Neural progenitor cell (in vitro differentiated cells): ENCODE results near the gene ANKRD11. TPM values are rescaled to one million over a fixed set of nuclear protein-coding genes. Genes with fewer than 3 reads are reported as not detected.

ENCODE experiments used
- DNase-seq: peaks from one replicate; pipeline ENCODE4 v3.0.0-alpha.2; 2016; ENCODE audit warnings: low spot score
- H2AFZ ChIP-seq: fragments of 200-600 bp; sonication (generic); replicated peaks from 2 replicates; pipeline ENCODE4 v1.6.1; 2016; ENCODE audit warnings: antibody characterized with exemption
- H3F3A ChIP-seq: fragments of 200-600 bp; sonication (generic); 2 replicates; pipeline ENCODE4 v1.6.1; 2016; ENCODE audit warnings: antibody characterized with exemption, low read depth
- H3K27ac ChIP-seq: fragments of 200-600 bp; sonication (generic); 2 replicates; pipeline ENCODE4 v1.5.1; 2016; ENCODE audit warnings: mild to moderate bottlenecking
- H3K27me3 ChIP-seq: fragments of 200-600 bp; sonication (generic); 2 replicates; pipeline ENCODE4 v1.6.1; 2016; ENCODE audit warnings: mild to moderate bottlenecking, moderate library complexity
- H3K36me3 ChIP-seq: fragments of 200-600 bp; sonication (generic); 2 replicates; pipeline ENCODE4 v1.5.1; 2016
- H3K4me1 ChIP-seq: fragments of 200-600 bp; sonication (generic); 2 replicates; pipeline ENCODE4 v1.6.1; 2016; ENCODE audit warnings: mixed run types
- H3K4me2 ChIP-seq: fragments of 200-600 bp; sonication (generic); 2 replicates; pipeline ENCODE4 v1.6.1; 2016
- H3K4me3 ChIP-seq: fragments of 200-600 bp; sonication (generic); 2 replicates; pipeline ENCODE4 v1.5.1; 2016
- H3K79me2 ChIP-seq: fragments of 200-600 bp; sonication (generic); 2 replicates; pipeline ENCODE4 v1.6.1; 2016; ENCODE audit warnings: low read depth
- H3K9ac ChIP-seq: fragments of 200-600 bp; sonication (generic); 2 replicates; pipeline ENCODE4 v1.6.1; 2016
- H3K9me3 ChIP-seq: fragments of 200-600 bp; sonication (generic); 2 replicates; pipeline ENCODE4 v1.5.1; 2016; ENCODE audit warnings: low read depth
- H4K20me1 ChIP-seq: fragments of 200-600 bp; sonication (generic); 2 replicates; pipeline ENCODE4 v1.6.1; 2016; ENCODE audit warnings: low read depth
- H3K27ac Mint-ChIP-seq: 3 replicates; pipeline ENCODE4 v1.8.0; 2021; ENCODE audit warnings: mixed read lengths
- H3K27me3 Mint-ChIP-seq: 2 replicates; pipeline ENCODE4 v1.8.0; 2022; ENCODE audit warnings: low read depth, mild to moderate bottlenecking, inconsistent platforms, moderate library complexity, mixed read lengths; ENCODE audit not compliant: insufficient read depth
- H3K36me3 Mint-ChIP-seq: 3 replicates; pipeline ENCODE4 v1.8.0; 2021; ENCODE audit warnings: mixed read lengths
- H3K4me1 Mint-ChIP-seq: 3 replicates; pipeline ENCODE4 v1.8.0; 2021; ENCODE audit warnings: mixed read lengths
- H3K4me3 Mint-ChIP-seq: 3 replicates; pipeline ENCODE4 v1.8.0; 2021; ENCODE audit warnings: mild to moderate bottlenecking, moderate library complexity, mixed read lengths
- H3K9me3 Mint-ChIP-seq: 3 replicates; pipeline ENCODE4 v1.8.0; 2020; ENCODE audit warnings: mixed read lengths
- EZH2 ChIP-seq: fragments of 200-600 bp; sonication (generic); IDR thresholded peaks from 2 replicates; pipeline ENCODE4 v1.6.1; 2017; ENCODE audit warnings: antibody characterized with exemption, mild to moderate bottlenecking, moderate library complexity
- EZH2phosphoT487 ChIP-seq: fragments of 200-600 bp; sonication (generic); IDR thresholded peaks from 2 replicates; pipeline ENCODE4 v1.6.1; 2017; ENCODE audit warnings: antibody characterized with exemption
- total RNA-seq: library from RNA; depleted of rRNA; stranded (reverse); fragments of >200 nt; gene quantifications from 2 replicates; pipeline ENCODE4 v1.2.3, GENCODE V29; 2015; ENCODE audit warnings: low replicate concordance
- TF ChIP-seq, protein P1 (sequence below): fragments of 200-600 bp; sonication (generic); IDR thresholded peaks from 2 replicates; pipeline ENCODE4 v1.5.1; 2017; ENCODE audit warnings: antibody characterized with exemption, mild to moderate bottlenecking

ANKRD11 gene
- total RNA-seq, 1 donor from 2014 or later = 47.3 TPM

DNA sequence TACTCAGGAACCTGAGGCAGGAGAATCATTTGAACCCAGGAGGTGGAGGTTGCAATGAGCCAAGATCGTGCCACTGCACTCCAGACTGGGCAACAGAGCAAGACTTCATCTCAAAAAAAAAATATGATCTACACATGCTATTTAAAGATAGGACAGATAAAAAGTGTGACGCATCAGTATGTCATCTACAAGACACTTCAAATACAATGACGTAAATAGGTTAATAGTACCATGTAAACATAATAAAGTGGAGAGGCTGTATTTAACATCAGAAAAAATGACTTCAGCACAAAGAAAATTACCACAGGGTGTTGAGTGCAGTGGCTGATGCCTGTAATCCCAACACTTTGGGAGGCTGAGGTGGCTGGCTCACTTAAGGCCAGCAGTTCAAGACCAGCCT, 252.6 kb downstream of the ANKRD11 start:
- Mint-ChIP-seq H3K27ac (no peak overlapping the region), H3K4me3 (no peak overlapping the region)

DNA sequence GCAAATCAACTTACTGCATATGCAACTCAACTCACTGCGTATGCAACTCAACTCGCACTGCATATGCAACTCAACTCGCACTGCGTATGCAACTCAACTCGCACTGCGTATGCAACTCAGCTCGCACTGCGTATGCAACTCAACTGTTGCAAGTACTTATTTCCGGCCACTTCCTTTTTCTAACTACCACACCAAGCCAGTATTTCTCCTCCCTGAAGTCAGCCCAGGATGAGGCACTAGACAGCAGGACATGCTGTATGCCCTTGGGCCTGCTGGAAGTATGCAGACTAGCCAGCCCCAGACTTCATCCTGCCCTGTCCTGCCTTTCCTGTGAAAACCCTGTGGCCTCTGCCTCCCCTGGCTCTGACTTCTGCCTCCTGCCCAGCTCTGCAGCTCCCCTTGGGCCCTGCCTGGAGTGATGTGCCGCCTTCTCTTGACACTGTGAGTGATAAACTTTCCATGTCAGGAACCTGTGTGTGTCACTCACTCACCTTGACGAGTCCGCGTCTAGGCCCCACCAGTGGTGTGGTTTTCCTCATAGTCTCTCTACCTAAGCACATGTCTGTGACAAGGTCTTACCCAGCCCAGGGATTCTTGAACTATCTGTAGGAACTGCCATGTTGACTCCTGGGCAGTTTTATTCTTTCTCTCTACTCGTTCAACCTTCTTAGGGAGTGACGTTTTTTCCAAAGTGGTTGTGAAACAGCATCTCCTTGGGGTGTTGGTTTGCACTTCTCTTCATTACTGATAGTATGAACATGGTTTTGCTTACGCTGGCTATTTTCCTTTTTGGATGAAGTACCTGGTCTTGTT, 256.5 kb downstream of the ANKRD11 start:
- H3K36me3 ChIP-seq = no peaks in the 10 kb centered on the region
- no peaks in the 10 kb centered on the region for H3K79me2 ChIP-seq
- H3K27me3 ChIP-seq = no peaks in the 10 kb centered on the region
- H3K4me3 ChIP-seq = no peak overlapping the region
- H3K4me1 ChIP-seq = no peaks in the 10 kb centered on the region
- no peaks in the 10 kb centered on the region for H3K9me3 ChIP-seq
- Mint-ChIP-seq H3K9me3 (peaks cover under 1% of the 10 kb centered on the region), H3K27me3 (peaks cover 4% of the 10 kb centered on the region), H3K27ac (no peak overlapping the region), H3K4me3 (no peak overlapping the region), H3K36me3 (peaks cover 29% of the 10 kb centered on the region), H3K4me1 (no peaks in the 10 kb centered on the region)
- no peak overlapping the region for H3K27ac ChIP-seq
- no peak overlapping the region for H2AFZ ChIP-seq
- no peaks in the 10 kb centered on the region for H4K20me1 ChIP-seq
- no peaks in the 10 kb centered on the region for H3F3A ChIP-seq
- H3K4me2 ChIP-seq = no peak overlapping the region
- no peak for DNase-seq
- H3K9ac ChIP-seq = no peak overlapping the region
- no peak for TF ChIP-seq EZH2
- TF ChIP-seq, protein P1, sequence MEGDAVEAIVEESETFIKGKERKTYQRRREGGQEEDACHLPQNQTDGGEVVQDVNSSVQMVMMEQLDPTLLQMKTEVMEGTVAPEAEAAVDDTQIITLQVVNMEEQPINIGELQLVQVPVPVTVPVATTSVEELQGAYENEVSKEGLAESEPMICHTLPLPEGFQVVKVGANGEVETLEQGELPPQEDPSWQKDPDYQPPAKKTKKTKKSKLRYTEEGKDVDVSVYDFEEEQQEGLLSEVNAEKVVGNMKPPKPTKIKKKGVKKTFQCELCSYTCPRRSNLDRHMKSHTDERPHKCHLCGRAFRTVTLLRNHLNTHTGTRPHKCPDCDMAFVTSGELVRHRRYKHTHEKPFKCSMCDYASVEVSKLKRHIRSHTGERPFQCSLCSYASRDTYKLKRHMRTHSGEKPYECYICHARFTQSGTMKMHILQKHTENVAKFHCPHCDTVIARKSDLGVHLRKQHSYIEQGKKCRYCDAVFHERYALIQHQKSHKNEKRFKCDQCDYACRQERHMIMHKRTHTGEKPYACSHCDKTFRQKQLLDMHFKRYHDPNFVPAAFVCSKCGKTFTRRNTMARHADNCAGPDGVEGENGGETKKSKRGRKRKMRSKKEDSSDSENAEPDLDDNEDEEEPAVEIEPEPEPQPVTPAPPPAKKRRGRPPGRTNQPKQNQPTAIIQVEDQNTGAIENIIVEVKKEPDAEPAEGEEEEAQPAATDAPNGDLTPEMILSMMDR = no peak
- TF ChIP-seq EZH2phosphoT487 = no peak

More for the DNA sequence above, 252.6 kb downstream of the ANKRD11 start:
- Mint-ChIP-seq H3K4me1 (peaks cover 7% of the 10 kb centered on the region), H3K9me3 (no peaks in the 10 kb centered on the region), H3K36me3 (peaks cover 21% of the 10 kb centered on the region), H3K27me3 (peaks cover 4% of the 10 kb centered on the region)
- H4K20me1 ChIP-seq = no peaks in the 10 kb centered on the region
- no peaks in the 10 kb centered on the region for H3K79me2 ChIP-seq
- no peak overlapping the region for H3K4me3 ChIP-seq
- peaks cover 18% of the 10 kb centered on the region for H3F3A ChIP-seq
- no peak overlapping the region for H3K9ac ChIP-seq
- H3K36me3 ChIP-seq = no peaks in the 10 kb centered on the region
- TF ChIP-seq EZH2phosphoT487 = no peak
- no peak for TF ChIP-seq EZH2
- TF ChIP-seq, protein P1 = no peak
- H3K9me3 ChIP-seq = no peaks in the 10 kb centered on the region
- H3K4me2 ChIP-seq = no peak overlapping the region
- H3K27ac ChIP-seq = no peak overlapping the region
- no peak for DNase-seq
- H3K27me3 ChIP-seq = no peaks in the 10 kb centered on the region
- no peaks in the 10 kb centered on the region for H3K4me1 ChIP-seq
- no peak overlapping the region for H2AFZ ChIP-seq

DNA sequence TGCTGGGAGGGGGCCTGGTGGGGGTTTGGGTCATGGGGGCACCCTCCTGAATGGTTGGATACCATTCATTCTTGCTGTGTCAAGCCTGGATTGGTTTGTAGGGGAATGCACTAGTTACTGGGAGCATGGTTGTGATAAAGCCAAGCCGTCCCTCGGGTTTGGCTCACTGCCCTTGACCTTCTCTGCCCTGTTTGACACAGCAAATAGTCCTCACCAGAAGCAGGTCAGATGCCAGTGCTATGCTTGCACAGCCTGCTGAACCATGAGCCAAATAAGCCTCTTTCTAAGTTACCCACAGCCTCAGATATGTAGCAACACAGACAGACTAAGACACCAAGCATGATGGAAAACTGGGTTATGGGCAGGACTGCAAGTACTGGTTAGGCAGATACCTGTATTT, 258.3 kb downstream of the ANKRD11 start:
- H4K20me1 ChIP-seq = no peaks in the 10 kb centered on the region
- H3F3A ChIP-seq = no peaks in the 10 kb centered on the region
- no peaks in the 10 kb centered on the region for H3K9me3 ChIP-seq
- no peak overlapping the region for H3K4me3 Mint-ChIP-seq
- H3K4me1 ChIP-seq = no peaks in the 10 kb centered on the region
- H3K27me3 ChIP-seq = no peaks in the 10 kb centered on the region
- no peak overlapping the region for H3K9ac ChIP-seq
- no peaks in the 10 kb centered on the region for H3K79me2 ChIP-seq
- H3K27me3 Mint-ChIP-seq = peaks cover 6% of the 10 kb centered on the region
- H2AFZ ChIP-seq = no peak overlapping the region
- H3K4me2 ChIP-seq = no peak overlapping the region
- H3K27ac Mint-ChIP-seq = no peak overlapping the region
- TF ChIP-seq, protein P1 = no peak
- TF ChIP-seq EZH2phosphoT487 (no peak), EZH2 (no peak)
- H3K36me3 Mint-ChIP-seq = peaks cover 45% of the 10 kb centered on the region
- peaks cover 8% of the 10 kb centered on the region for H3K9me3 Mint-ChIP-seq
- no peak overlapping the region for H3K27ac ChIP-seq
- no peak for DNase-seq
- no peaks in the 10 kb centered on the region for H3K4me1 Mint-ChIP-seq
- H3K36me3 ChIP-seq = peaks cover 16% of the 10 kb centered on the region
- H3K4me3 ChIP-seq = no peak overlapping the region
